ENCODE data around the gene OR6N1. TPM values are rescaled to one million over a fixed set of nuclear protein-coding genes. Genes with fewer than 3 reads are reported as not detected.

OR6N1 gene
- not detected in 2 replicates for total RNA-seq (ENCODE audit: low replicate concordance)

GRCh38 chr1:158771950-158772866, at the start of gene OR6N1:
OR6N1 (minus strand) TSS chr1:158772195; CDS start chr1:158766682, 5,513 bp downstream.

GRCh38 chr1:158781104-158781503, 9.1 kb upstream of the OR6N1 start, which contains the start of gene OR6N2:
OR6N2 (minus strand) TSS chr1:158781204; CDS start chr1:158777635, 3,569 bp downstream.

GRCh38 chr1:158754420-158754819, 17.6 kb downstream of the OR6N1 start, which contains the start of gene OR6K6:
OR6K6 (plus strand) TSS chr1:158754720; CDS start chr1:158754888, 168 bp downstream.

GRCh38 chr1:158720620-158721019, 51.4 kb downstream of the OR6N1 start, which contains the start of gene OR6K3:
OR6K3 (minus strand) TSS chr1:158720720; CDS start chr1:158718115, 2,605 bp downstream.

Other genes with a start within 250 kb of the OR6N1 start
- not detected in 2 replicates for gene OR6Y1, start 217.8 kb downstream of the OR6N1 start, total RNA-seq (ENCODE audit: low replicate concordance)
- not detected in 2 replicates for gene OR6P1, start 201.6 kb downstream of the OR6N1 start, total RNA-seq (ENCODE audit: low replicate concordance)
- gene OR10X1, start 192.3 kb downstream of the OR6N1 start, total RNA-seq (ENCODE audit: low replicate concordance) = not detected in 2 replicates
- gene OR10Z1, start 166.9 kb downstream of the OR6N1 start, total RNA-seq (ENCODE audit: low replicate concordance) = not detected in 2 replicates
- 0.12 TPM in 1 of 2 replicates, not detected in the other for gene SPTA1, start 85.5 kb downstream of the OR6N1 start, total RNA-seq (ENCODE audit: low replicate concordance)
- gene OR6K2, start 71.5 kb downstream of the OR6N1 start, total RNA-seq (ENCODE audit: low replicate concordance) = not detected in 2 replicates
- gene OR6K3, start 51.5 kb downstream of the OR6N1 start, total RNA-seq (ENCODE audit: low replicate concordance) = not detected in 2 replicates
- gene OR6K6, start 17.5 kb downstream of the OR6N1 start, total RNA-seq (ENCODE audit: low replicate concordance) = not detected in 2 replicates
- not detected in 2 replicates for gene OR6N2, start 9.0 kb upstream of the OR6N1 start, total RNA-seq (ENCODE audit: low replicate concordance)
- not detected in 2 replicates for gene MNDA, start 59.2 kb upstream of the OR6N1 start, total RNA-seq (ENCODE audit: low replicate concordance)
- 0.47 TPM in 1 of 2 replicates, not detected in the other for gene PYHIN1, start 159.4 kb upstream of the OR6N1 start, total RNA-seq (ENCODE audit: low replicate concordance)
- 43.4 and 96.5 TPM in 2 replicates for gene IFI16, start 237.7 kb upstream of the OR6N1 start, total RNA-seq (ENCODE audit: low replicate concordance)